Measurements from ENCODE around the gene ATG101.

Gene ATG101

DNA sequence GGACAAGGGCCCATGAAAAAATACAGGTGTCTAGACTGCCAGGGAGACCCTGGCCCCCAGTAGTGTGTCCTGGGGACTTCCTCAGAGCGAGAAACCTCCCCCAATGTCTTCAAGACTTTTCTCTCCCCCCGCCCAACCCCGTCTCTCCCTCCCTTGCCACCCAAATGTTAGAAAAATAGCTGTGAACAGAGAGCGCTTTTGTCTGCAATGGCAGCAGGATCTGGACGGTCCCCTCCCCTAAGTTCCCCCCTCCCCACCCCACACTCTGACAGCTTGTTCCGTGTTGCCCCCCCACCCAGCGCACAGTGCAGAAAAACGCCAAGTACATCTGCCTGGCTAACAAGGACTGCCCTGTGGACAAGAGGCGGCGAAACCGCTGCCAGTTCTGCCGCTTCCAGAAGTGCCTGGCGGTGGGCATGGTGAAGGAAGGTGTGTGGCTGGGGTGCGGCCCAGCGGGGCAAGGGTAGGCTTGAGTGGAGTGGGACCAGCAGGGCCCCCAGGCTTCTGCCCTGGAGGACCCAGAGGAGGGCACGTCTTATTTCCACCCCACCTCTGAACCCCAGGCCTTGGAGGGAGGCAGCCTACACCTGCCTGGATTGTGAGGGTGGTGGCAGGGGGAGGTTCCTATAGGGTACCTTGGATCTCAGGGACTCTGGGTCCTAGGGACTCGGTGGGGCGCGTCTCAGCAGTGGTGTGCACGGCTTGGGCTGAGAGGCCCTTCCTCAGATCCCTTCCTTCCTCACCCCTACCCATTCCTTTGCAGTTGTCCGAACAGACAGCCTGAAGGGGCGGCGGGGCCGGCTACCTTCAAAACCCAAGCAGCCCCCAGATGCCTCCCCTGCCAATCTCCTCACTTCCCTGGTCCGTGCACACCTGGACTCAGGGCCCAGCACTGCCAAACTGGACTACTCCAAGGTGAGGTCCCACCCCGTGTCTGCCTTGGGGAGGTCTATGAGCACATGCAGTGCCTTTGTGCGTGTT lies 13.8 kb upstream of the ATG101 start:
- H3K27ac ChIP-seq, result no peak overlapping the region
- TF ChIP-seq CTCF (conservative IDR thresholded peaks at IDR 0.05), result no peak

DNA sequence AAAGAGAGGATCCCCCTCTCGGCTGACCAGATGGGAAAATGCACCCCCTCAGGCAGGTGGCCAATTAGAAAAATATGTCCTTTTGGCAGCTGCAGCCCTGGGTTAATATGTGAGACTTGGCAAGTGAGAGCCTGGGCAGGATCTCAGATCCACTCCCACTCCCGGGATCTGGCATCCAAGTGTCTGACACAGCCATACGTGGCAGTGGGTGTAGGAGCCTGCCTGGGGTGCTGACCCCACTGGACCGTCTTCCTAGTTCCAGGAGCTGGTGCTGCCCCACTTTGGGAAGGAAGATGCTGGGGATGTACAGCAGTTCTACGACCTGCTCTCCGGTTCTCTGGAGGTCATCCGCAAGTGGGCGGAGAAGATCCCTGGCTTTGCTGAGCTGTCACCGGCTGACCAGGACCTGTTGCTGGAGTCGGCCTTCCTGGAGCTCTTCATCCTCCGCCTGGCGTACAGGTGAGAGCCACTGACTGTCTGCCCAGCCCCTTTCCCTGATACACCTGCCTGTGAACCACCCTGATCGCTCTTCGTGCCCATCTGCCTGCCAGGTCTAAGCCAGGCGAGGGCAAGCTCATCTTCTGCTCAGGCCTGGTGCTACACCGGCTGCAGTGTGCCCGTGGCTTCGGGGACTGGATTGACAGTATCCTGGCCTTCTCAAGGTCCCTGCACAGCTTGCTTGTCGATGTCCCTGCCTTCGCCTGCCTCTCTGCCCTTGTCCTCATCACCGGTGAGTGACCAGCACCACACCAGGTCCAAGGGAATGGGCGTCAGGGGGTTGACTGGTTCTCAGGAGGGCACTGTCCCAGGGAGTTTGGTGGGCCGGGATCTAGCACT lies 12.8 kb upstream of the ATG101 start:
- TF ChIP-seq CTCF (conservative IDR thresholded peaks at IDR 0.05), result no peak
- no peak overlapping the region for H3K27ac ChIP-seq

DNA sequence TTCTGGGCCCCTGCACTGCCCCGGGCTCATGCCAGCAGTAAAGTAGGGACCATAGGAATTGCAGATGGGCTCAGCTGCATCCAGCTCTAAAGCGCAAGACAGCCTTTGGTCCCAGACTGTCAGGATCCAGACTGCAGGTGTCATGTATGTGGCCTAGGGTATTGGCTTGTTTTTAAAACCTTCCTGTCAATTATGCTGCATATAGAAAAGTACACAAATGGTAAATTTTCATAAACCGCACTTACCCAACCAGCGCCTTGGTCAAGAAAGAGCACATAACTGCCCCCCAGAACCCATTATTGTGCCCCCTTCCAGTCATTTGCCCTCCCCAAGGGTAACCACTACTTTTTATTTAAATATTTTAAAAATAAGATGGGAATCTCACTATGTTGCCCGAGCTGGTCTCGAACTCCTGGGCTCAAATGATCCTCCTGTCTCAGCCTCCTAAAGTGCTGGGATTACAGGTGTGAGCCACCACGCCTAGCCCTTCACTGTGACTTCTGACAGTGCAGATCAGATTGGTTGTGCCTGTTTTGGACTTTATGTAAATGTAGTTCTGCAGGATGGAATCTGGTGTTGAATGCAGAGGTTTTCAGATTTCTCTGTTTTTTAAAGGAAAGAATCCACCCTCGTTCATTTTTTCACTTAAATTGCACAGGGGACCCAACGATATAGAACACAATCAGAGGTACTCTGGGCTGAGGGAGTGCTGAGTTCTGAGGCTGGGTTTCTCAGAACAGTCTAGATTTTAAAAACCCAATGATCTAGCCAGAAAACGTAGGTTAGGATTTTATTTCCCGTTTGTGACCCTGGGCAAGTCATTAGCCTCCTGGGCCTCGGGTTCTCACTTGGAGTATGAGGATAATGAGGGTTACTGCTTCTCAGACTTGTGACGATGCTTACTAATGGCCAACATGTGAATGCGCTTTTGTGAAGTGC lies 11.9 kb upstream of the ATG101 start:
- no peak overlapping the region for H3K27ac ChIP-seq
- TF ChIP-seq CTCF (conservative IDR thresholded peaks at IDR 0.05), result no peak

GRCh38 chr12:52058631-52059361 lies 11.0 kb upstream of the ATG101 start:
- H3K27ac ChIP-seq, result no peak overlapping the region
- no peak for TF ChIP-seq CTCF (conservative IDR thresholded peaks at IDR 0.05)

- no peak overlapping the region for H3K27ac ChIP-seq
- TF ChIP-seq CTCF (conservative IDR thresholded peaks at IDR 0.05), result no peak
Measured at GRCh38 chr12:52059582-52060497, 9.9 kb upstream of the ATG101 start.
